Ovary (tissue), 3 donors: Measurements from ENCODE around the gene CDK5RAP2.

ENCODE experiments used
- CTCF ChIP-seq, 3 donors: fragments of 450-650 bp in 2 of 3; fragments of 200-600 bp in 1 of 3; IDR thresholded peaks; one replicate each; pipeline versions ENCODE4 v1.5.1 to v1.8.0; 2016 to 2022; ENCODE audit warnings: antibody characterized with exemption in 3 of 3, mild to moderate bottlenecking in 1 of 3
- POLR2A ChIP-seq: fragments of 450-650 bp; IDR thresholded peaks from one replicate; pipeline ENCODE4 v1.6.1; 2017; ENCODE audit warnings: antibody characterized with exemption, mild to moderate bottlenecking, moderate library complexity
- donor health status: DM: no; HTN: no; CAD: no.

DNA sequence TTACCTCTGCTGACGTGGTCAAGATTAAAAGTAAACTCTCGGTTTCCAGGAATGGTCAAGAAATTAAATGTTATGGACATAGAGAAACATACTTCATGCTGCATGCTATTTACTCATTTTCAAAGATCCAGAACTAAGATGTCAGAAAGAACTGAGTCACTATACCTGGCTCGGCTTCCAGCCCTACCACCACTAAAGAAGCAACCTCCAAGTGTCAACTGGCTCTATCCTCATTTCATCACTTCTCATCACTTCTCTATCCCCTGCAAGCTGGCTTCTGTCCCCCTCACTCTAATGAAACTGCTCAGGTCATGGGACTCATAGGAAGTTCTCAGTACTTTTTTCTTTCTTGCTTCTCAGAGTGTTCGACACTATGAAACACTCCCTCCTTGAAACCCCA lies 116.2 kb downstream of the CDK5RAP2 start:
- TF ChIP-seq POLR2A (no peak), CTCF (IDR thresholded peaks at IDR 0.05) (no peak)
